HUES6 (cell line): Measurements from ENCODE around the gene ATRAID.
"Not testable (repeated sequence)": the region's sequence is repeated elsewhere in the genome, so short reads cannot be mapped to it uniquely, and the experiment has no call there.

Experiments used
- H3K27ac ChIP-seq: 2 replicates; pipeline ENCODE4 v1.7.0; 2013; ENCODE audit warnings: low read depth, mild to moderate bottlenecking, low read length, inconsistent platforms
- H3K27me3 ChIP-seq: 2 replicates; pipeline ENCODE4 v1.6.1; 2013; ENCODE audit warnings: low read length; ENCODE audit not compliant: control insufficient read depth, insufficient read depth
- H3K36me3 ChIP-seq: 2 replicates; pipeline ENCODE4 v1.6.1; 2013; ENCODE audit warnings: low read length; ENCODE audit not compliant: control insufficient read depth, insufficient read depth
- H3K4me1 ChIP-seq: 2 replicates; pipeline ENCODE4 v1.6.1; 2013; ENCODE audit warnings: low read length; ENCODE audit not compliant: control insufficient read depth, insufficient read depth
- H3K4me3 ChIP-seq: 2 replicates; pipeline ENCODE4 v1.5.1; 2013; ENCODE audit warnings: low read depth, low read length
- H3K9ac ChIP-seq: one replicate; pipeline ENCODE4 v1.6.1; 2013; ENCODE audit warnings: mild to moderate bottlenecking, low read length
- H3K9me3 ChIP-seq: 2 replicates; pipeline ENCODE4 v1.6.1; 2013; ENCODE audit warnings: low read depth, low read length; ENCODE audit not compliant: control insufficient read depth, insufficient read depth

The ATRAID gene, protein sequence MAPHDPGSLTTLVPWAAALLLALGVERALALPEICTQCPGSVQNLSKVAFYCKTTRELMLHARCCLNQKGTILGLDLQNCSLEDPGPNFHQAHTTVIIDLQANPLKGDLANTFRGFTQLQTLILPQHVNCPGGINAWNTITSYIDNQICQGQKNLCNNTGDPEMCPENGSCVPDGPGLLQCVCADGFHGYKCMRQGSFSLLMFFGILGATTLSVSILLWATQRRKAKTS

DNA sequence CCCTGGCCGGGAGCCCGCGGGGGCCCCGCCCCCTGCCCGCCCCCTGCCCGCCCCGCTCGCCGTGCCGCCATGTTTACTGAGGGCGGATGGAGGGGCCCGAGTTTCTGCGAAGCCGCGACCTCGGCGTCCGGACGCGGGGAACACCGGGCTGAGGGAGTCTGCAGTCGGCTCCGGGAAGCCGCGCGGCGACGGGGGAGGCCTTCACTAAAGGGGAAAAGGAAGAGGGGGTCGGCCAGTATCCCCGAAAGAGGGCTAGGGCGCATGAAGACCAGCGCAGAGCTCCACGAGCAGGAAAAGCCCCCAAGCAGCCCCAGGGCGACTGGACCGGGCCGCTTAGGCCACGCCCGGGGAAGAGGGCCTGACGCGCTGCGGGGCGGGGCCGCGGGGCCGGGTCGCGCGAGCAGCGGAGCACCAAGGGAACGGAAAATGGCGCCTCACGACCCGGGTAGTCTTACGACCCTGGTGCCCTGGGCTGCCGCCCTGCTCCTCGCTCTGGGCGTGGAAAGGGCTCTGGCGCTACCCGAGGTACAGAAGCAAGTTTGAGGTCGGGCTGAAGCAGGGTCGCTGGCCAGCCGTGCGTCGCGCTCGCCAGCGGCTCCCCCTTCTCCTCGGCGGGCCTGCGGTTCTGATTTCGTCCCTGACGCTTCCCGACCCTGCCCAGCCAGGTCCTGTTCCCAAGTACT lies at the start of gene ATRAID, which contains the start of gene SLC5A6:
TSS of gene ATRAID (plus strand) at position 99 of the 683 bp plus-strand sequence. CDS start at position 427, 328 bp downstream.
TSS of gene SLC5A6 (minus strand) at position 326 of the 683 bp plus-strand sequence. CDS start 4,618 bp downstream, outside the sequence.
- Histone ChIP-seq H3K9ac (peak within 1 kb of the TSS; percentile 99), H3K9me3 (no peaks in the 10 kb centered on the region), H3K27ac (peak within 1 kb of the TSS; percentile 99), H3K4me1 (peaks cover 14% of the 10 kb centered on the region), H3K36me3 (peaks cover 46% of the 10 kb centered on the region), H3K4me3 (peak within 1 kb of the TSS; percentile 95), H3K27me3 (no peaks in the 10 kb centered on the region)

DNA sequence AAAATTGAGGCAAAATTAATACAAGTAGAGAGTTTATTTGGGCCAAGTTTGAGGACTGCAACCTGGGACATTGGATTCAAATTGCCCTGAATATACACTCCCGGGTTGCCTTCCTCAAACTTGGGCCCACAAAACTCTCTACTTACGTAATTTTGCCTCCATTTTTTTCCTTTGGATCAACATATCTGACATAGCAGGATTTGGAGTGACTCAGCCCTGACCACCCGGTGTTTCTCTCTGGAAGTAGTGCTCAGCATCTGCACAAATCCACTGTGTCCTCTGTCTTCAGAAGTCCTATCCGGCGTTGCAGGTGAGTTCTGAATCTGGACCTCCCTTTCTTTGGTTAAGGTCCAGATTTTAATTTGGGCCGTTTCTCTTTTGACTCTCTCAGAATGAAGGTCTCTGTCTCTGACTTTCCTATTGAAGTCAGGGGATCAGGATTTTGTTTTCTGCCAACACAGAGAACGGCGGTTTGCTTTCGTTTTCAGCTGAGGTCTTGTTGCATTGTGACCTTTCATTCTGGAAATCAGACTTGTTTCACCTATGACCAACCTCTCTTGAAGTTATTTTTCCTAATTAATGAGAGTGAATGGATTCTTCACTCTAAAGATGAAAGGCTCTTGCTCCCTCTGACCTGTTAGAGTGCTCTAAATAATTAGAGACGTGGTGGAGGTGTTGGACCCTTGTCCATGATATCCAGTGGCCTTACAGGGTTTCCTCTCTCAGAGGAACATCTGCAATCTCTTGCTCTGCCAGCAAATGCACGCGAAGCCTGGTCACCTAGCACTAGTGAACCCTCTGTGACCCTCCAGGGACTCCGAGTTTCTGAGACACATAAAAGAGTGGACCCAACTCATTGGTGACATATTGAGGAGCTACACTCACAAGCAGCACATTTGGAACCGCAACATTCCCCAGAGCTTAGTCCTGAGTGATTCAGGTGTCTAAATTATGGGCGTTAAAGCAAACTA lies 49.4 kb upstream of the ATRAID start:
- H3K9me3 ChIP-seq, result peaks cover 6% of the 10 kb centered on the region
- H3K27me3 ChIP-seq, result no peaks in the 10 kb centered on the region
- H3K27ac ChIP-seq, result no peak overlapping the region
- no peak overlapping the region for H3K9ac ChIP-seq
- no peaks in the 10 kb centered on the region for H3K36me3 ChIP-seq
- H3K4me1 ChIP-seq, result no peaks in the 10 kb centered on the region; the same call in 1 of the 2 replicates
- H3K4me3 ChIP-seq, result no peak overlapping the region

DNA sequence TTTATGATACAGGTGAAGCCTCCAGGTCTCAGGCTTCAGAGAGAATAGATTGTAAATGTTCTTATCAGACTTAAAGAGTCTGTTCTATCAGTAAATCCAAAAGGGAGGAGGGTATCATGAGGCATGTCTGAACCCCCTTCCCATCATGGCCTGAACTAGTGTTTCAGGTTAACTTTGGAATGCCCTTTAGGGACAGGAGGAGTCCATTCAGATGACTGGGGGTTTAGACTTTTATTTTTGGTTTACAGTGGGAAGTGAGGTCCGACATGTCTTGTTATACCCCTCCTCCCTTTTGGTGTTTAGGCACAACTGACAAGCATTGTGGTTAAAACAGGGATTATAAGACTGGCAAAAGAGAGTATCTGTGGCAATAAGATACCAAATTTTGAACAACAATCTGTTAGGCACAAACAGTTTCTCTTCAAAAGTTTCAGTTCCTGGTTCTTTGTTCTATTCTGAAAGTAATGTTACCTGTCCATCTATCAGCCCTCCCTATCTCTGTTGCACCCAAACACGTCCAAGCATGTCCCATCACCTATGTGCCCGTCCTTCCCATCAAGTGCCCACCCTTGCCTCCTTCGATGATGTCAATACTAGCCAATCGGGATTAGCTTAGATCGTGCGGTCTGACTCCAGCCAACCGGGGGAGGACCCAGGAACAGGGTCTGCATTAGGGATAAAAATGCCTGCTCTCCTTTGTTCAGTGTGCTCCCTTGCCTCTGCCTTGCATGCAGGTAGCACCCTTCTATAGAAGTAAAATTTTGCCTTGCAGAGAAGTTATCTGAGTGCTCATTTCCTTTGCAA lies 46.7 kb upstream of the ATRAID start:
- no peaks in the 10 kb centered on the region for H3K36me3 ChIP-seq
- H3K4me1 ChIP-seq, result no peaks in the 10 kb centered on the region; the same call in 1 of the 2 replicates
- H3K9me3 ChIP-seq, result peaks cover 6% of the 10 kb centered on the region
- no peak overlapping the region for H3K4me3 ChIP-seq
- no peak overlapping the region for H3K9ac ChIP-seq
- peaks cover under 1% of the 10 kb centered on the region; the same call in 1 of the 2 replicates for H3K27me3 ChIP-seq
- no peak overlapping the region for H3K27ac ChIP-seq

DNA sequence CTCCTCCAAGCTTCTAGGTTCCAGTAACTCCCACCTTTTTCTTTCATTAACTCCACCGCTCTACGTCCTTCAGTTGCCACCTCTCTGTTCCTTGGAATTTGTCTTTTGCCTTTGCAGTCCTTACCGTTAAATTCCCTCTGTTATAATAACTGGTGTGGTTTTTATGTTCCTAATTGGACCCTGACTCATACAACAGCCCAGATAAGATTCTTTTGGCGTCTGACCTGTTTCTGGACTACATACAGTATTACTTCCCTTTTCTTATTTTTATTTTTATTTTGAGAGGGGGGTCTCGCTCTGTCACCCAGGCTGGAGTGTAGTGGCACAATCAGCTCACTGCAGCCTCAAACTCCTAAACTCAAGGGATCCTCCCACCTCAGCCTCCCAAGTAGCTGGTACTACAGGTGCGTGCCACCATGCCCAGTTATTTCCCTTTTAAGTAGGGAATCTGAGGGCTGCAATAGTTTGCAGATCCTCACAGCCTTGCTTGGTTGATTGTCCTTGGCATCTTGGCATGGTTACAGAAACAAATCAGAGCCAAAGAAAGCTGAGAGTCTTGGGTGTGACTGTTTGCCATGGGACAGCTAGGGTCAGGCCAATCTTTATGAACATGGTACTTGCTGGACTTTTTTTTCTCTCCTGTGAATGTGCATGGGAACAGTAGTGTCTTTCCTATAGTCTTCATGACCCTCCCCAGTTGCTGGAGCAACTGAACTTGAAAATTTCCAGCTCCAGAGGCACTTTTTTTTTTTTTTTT lies 41.1 kb upstream of the ATRAID start:
- peaks cover 19% of the 10 kb centered on the region; the same call in 1 of the 2 replicates for H3K27me3 ChIP-seq
- H3K4me3 ChIP-seq, result peak overlapping the region; percentile 46; the same call in 1 of the 2 replicates
- H3K9ac ChIP-seq, result no peak overlapping the region
- H3K9me3 ChIP-seq, result no peaks in the 10 kb centered on the region
- no peaks in the 10 kb centered on the region for H3K36me3 ChIP-seq
- H3K27ac ChIP-seq, result no peak overlapping the region
- no peaks in the 10 kb centered on the region; the same call in 1 of the 2 replicates for H3K4me1 ChIP-seq

DNA sequence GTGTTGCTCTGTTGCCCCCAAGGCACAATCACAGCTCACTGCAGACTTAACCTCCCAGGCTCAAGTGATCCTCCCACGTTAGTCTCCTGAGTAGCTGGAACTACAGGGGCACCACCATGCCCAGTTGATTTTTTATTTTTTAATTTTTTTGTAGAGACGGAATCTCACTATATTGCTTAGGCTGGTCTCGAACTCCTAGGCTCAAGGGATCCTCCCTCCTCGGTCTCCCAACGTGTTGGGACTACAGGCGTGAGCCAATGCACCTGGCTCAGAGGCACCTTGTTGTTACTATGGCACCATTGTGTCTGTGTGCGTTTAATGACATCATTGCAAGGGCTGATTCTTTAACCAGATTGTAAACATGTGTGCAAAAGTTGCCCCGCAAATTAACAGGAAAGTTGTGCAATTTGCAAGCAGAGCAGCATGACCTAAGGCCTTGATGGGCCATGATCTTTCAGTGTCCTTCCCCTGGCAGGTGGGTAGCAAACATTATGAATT lies 40.4 kb upstream of the ATRAID start:
- Histone ChIP-seq H3K27me3 (peaks cover 19% of the 10 kb centered on the region; the same call in 1 of the 2 replicates), H3K4me1 (no peaks in the 10 kb centered on the region; the same call in 1 of the 2 replicates), H3K9me3 (no peaks in the 10 kb centered on the region)

DNA sequence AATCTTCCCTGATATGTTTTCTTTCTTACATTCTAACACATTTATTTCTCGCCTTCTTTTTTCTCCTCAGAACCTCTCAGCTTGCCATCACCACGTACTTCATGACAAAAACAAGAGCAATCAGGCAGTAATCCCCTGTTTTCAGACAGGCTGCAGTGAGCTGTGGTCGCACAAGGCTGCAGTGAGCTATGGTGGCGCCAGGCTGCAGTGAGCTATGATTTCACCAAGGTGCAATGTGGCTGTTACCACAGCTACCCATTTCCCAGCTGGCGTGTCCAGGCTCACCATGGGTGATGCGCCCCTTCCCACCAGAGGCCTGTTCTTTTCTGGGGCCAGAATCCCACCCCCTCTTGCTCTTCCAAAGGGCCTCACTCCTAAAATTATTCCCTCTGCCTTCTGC lies 37.2 kb upstream of the ATRAID start:
- peaks cover 19% of the 10 kb centered on the region; the same call in 1 of the 2 replicates for H3K27me3 ChIP-seq
- no peaks in the 10 kb centered on the region for H3K9me3 ChIP-seq
- H3K9ac ChIP-seq, result no peak overlapping the region
- no peak overlapping the region for H3K4me3 ChIP-seq
- no peaks in the 10 kb centered on the region for H3K36me3 ChIP-seq
- no peak overlapping the region for H3K27ac ChIP-seq
- no peaks in the 10 kb centered on the region for H3K4me1 ChIP-seq

More for the DNA sequence above, 40.4 kb upstream of the ATRAID start:
- Histone ChIP-seq H3K27ac (no peak overlapping the region), H3K4me3 (no peak overlapping the region), H3K9ac (no peak overlapping the region), H3K36me3 (no peaks in the 10 kb centered on the region)

DNA sequence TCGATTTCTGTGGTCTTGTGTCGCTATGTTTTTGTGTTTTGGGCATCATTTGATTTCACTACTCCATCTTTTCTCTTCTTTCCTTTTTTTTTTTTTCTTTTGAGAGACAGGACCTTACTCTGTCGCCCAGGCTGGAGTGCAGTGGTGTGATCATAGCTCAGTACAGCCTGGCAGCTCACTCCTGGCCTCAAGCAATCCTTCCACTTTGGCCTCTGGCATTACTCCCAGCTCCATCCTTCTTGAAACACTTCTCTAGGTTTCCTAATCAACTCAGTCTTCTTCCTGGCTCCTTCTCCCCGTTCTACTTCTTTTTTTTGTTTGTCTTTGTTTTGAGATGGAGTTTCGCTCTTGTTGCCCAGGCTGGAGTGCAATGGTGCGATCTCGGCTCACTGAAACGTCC lies 36.5 kb upstream of the ATRAID start:
- H3K9ac ChIP-seq, result no peak overlapping the region

DNA sequence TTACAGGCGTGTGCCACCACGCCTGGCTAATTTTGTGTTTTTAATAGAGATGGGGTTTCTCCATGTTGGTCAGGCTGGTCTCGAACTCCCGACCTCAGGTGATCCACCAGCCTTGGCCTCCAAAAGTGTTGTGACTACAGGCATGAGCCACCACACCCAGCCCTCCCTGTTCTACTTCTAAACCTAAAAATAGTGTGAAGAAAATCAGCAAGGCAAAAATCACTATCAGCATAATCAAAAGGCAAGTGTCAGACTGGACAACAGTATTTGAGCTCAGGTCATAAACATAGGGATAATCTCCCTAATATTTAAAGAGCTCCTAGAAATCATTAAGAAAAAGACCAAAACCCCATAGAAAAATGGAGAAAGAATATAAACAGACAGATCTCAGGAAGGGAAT lies 36.1 kb upstream of the ATRAID start:
- H3K4me1 ChIP-seq, H3K27ac ChIP-seq, H3K4me3 ChIP-seq, H3K9me3 ChIP-seq, H3K9ac ChIP-seq, H3K36me3 ChIP-seq: not testable (repeated sequence)
- peaks cover 12% of the 10 kb centered on the region; the same call in 1 of the 2 replicates for H3K27me3 ChIP-seq

More for the DNA sequence above, 36.5 kb upstream of the ATRAID start:
- H3K36me3 ChIP-seq, result no peaks in the 10 kb centered on the region
- H3K9me3 ChIP-seq, result no peaks in the 10 kb centered on the region
- H3K4me1 ChIP-seq, result no peaks in the 10 kb centered on the region
- H3K4me3 ChIP-seq, result no peak overlapping the region
- H3K27me3 ChIP-seq, result peaks cover 17% of the 10 kb centered on the region; the same call in 1 of the 2 replicates
- no peak overlapping the region for H3K27ac ChIP-seq

DNA sequence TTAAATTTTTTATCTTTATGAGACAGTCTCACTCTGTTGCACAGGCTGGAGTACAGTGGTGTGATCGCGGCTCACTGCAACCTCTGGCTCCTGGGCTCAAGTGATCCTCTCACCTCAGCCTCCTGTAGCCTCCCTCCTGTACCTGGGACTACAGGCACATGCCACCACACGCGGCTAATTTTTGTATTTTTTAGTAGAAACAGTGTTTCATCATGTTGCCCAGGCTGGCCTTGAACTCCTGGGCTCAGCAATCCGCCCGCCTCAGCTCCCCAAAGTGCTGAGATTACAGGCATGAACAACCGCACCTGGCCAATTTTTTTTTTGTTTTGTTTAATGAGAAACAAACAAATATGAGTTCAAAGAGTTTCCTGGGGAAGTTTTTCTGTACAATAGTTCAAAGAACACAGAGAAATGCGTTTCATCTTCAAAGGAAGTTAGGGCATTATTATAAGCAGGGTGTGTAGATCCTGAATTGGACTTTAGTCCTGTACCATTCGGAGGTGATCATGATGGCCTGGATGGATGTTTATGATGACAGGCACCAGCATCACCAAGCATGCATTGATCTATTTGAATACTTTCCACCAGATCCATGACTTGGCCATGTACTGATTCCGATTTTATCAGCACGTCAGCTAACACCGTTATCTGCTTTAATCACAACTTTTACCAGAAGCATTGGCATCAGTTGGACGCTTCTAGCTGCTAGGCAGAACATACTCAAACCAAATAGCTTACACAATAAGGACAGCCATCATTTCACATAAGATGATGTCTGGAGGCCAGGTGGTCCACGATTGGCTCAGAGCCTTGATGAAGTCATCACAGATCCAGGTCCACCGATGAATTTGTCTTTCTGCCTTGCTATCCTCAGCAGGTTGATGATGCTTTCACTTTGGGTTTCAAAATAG lies 34.1 kb upstream of the ATRAID start:
- H3K36me3 ChIP-seq, result no peaks in the 10 kb centered on the region
- H3K27ac ChIP-seq, result no peak overlapping the region
- peaks cover 9% of the 10 kb centered on the region; the same call in 1 of the 2 replicates for H3K27me3 ChIP-seq
- H3K4me1 ChIP-seq, result no peaks in the 10 kb centered on the region
- H3K4me3 ChIP-seq, result no peak overlapping the region
- H3K9me3 ChIP-seq, result no peaks in the 10 kb centered on the region
- H3K9ac ChIP-seq, result no peak overlapping the region
